Neural progenitor cell (in vitro differentiated cells): Measurements from ENCODE around the gene ZNF683.

Experiments
- CTCF ChIP-seq: fragments of 200-600 bp; sonication (generic); IDR thresholded peaks from 2 replicates; pipeline ENCODE4 v1.5.1; 2017; ENCODE audit warnings: antibody characterized with exemption, mild to moderate bottlenecking
- EZH2 ChIP-seq: fragments of 200-600 bp; sonication (generic); IDR thresholded peaks from 2 replicates; pipeline ENCODE4 v1.6.1; 2017; ENCODE audit warnings: antibody characterized with exemption, mild to moderate bottlenecking, moderate library complexity
- EZH2phosphoT487 ChIP-seq: fragments of 200-600 bp; sonication (generic); IDR thresholded peaks from 2 replicates; pipeline ENCODE4 v1.6.1; 2017; ENCODE audit warnings: antibody characterized with exemption

- TF ChIP-seq EZH2phosphoT487 (no peak), CTCF (peak; percentile 97), EZH2 (no peak)
Observed at GRCh38 chr1:26363549-26364448, 8.8 kb downstream of the ZNF683 start.
